ENCODE data around the gene LMNB1.

DNA sequence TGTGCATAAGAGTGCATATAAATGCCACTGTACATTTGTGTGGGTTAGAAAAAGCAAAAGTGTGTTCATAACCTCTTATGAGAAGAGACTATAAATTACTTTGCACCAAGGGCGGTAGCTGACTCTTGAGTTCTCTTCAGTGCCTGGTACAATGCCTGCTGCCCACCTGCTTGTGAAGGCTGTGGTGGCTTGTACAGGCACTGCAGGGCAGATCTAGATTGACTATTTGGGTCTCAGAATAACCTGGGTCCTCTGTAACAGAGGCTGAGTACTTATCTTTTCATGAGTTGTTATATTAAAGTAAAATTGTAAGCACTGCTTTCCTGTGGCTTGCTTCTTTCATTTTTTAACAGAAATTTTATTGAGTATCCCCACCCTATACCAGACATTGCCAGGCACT is 22.8 kb downstream of the LMNB1 start:
- TF ChIP-seq, protein P1, sequence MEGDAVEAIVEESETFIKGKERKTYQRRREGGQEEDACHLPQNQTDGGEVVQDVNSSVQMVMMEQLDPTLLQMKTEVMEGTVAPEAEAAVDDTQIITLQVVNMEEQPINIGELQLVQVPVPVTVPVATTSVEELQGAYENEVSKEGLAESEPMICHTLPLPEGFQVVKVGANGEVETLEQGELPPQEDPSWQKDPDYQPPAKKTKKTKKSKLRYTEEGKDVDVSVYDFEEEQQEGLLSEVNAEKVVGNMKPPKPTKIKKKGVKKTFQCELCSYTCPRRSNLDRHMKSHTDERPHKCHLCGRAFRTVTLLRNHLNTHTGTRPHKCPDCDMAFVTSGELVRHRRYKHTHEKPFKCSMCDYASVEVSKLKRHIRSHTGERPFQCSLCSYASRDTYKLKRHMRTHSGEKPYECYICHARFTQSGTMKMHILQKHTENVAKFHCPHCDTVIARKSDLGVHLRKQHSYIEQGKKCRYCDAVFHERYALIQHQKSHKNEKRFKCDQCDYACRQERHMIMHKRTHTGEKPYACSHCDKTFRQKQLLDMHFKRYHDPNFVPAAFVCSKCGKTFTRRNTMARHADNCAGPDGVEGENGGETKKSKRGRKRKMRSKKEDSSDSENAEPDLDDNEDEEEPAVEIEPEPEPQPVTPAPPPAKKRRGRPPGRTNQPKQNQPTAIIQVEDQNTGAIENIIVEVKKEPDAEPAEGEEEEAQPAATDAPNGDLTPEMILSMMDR (IDR thresholded peaks at IDR 0.05) = no peak
- no peak for TF ChIP-seq POLR2AphosphoS5 (IDR thresholded peaks at IDR 0.05; ENCODE audit: insufficient read depth in 1 of 2, low read depth in 1 of 2)
